Stimulated activated CD8-positive, alpha-beta memory T cell treated with anti-CD3 and anti-CD28 coated beads, Interleukin-7, amount 100 ng/mL, for 4 hours (primary cell): ENCODE results near the gene AMOTL1.

ENCODE experiments used
- DNase-seq, 2 donors: peaks; one replicate each; pipeline ENCODE4 v3.0.0-alpha.2; 2020; ENCODE audit warnings: low read depth in 2 of 2

Gene AMOTL1

DNA sequence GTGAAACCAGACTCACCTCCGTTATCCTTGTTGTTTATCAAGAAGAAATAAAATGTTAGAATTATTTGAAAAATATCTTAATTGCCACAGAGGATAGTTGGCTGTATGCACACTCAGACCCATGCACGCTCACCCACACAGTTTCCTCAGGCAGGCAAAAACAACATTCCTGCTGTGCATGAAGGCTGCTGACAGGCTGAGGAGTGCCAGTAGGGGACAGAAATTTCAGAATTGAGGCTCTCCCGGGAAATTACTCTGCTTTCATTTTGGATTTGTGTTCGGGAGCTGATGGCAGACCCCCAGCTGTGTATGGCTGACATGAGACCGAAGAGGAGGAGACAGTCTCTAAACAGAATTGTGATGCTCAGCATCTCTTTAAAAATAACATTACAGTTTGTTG is 87.5 kb downstream of the AMOTL1 start:
- DNase-seq: no peak

DNA sequence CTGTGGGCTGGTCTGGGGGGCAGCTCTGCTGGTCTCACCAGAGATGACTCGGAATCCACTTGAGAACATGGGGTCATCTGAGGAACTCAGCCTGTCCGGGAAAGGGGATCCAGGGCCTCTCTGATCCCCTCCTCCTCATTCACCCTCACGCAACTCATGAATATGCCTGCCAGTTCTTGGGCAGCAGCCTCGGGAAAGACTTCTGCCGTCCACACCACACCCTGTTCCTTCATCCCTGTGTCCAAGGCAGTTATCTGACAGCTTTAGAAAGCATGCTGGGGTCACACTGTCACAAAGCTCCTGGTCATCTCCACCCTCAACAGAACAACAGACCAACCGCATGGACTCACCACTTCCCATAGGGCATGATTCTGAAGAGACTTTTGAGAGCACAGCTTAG is 88.3 kb downstream of the AMOTL1 start:
- DNase-seq: no peak

DNA sequence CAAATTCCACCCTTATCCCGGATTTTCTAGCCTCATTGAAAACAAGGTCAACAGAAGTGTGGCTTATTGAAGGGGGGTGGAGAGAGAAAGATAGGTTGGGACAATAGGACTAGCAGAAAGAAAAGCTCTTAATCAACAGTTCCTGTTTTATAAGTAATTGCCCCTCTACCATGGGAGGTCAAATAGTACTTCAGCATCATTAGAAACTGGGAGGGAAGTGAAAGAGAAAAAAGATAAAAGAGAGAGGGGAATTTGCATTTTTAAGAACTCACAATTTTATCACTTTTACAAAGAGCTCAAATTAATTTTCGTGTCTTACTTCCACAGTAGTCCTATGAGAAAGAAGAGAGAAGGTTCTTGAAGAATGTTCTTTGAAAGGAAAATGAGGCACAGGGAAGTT is 89.2 kb downstream of the AMOTL1 start:
- DNase-seq: no peak

DNA sequence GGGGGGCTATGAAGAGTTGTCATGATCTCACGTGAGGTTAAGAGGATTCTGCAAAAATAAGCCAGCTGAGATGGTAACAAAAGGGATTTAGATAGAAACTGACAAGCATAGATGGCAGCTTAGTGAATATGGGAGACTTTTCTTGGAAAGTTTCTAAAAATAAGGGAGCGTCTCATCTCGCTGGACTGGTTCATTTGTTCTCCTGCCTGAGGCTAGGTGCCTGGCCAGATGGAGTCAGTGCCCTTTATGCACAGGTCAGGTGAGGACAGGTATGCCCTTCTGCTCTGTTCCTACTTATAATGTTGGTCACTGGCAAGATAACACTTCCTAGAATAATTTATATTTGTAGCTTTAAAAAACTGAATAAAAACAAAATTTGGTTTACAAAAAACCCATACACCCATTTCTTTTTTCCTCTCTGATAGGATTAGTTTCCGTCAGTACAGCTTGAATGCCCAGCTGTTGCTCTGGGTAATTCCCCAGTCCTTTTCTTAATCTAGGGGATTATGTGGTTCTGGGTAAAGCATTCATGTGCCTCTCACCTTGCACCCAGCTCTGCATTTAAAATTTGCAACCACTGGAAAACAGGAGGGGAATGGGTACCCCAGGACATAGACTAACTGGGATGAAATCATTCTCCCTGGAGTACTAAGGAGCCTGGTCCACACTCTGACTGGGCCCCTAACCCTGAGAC is 90.0 kb downstream of the AMOTL1 start:
- no peak for DNase-seq

DNA sequence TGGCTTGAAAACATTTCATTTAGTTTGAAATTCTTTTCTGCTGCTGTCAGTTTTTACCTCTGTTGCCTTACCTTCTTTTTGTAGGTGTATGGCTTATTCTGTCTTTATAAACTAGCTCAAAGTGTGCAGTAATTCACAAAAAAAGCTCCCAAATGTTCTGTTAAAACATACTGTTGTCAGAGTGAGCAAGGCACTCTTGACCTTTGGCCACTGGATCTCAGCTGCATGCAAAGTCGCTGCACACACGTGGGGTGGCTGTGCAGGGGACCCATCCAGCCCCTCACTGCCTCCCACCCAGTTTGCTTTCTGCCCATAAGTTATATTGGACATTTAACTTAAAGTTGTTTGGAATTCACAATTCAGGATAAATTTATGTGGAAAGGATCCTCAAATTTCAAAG is 92.2 kb downstream of the AMOTL1 start:
- no peak for DNase-seq

DNA sequence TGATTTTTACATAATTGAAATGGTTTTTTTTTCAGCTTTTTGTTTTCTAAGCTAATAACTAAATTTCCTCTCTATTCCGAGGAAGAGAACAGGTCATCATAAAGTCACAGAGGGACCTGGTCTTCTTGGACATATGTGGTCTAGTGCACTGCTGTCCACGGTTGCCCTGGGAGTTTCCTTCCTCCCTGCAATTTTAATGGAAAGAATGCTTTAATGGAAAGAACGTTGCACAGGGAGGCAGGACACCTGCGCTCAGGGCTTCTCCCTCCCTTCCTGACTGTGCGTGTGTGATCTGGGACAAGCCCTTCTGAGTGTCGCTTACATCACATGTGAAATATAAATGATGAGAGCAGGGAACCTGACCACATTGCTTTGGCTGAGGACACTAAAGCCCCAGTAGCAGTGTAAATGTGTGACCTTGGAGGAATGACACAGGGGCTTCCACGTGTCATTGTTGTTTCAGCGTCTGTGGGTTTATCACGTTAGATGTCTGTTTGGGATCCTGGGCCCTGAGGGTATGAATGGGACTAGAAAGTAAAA is 93.2 kb downstream of the AMOTL1 start:
- no peak for DNase-seq

DNA sequence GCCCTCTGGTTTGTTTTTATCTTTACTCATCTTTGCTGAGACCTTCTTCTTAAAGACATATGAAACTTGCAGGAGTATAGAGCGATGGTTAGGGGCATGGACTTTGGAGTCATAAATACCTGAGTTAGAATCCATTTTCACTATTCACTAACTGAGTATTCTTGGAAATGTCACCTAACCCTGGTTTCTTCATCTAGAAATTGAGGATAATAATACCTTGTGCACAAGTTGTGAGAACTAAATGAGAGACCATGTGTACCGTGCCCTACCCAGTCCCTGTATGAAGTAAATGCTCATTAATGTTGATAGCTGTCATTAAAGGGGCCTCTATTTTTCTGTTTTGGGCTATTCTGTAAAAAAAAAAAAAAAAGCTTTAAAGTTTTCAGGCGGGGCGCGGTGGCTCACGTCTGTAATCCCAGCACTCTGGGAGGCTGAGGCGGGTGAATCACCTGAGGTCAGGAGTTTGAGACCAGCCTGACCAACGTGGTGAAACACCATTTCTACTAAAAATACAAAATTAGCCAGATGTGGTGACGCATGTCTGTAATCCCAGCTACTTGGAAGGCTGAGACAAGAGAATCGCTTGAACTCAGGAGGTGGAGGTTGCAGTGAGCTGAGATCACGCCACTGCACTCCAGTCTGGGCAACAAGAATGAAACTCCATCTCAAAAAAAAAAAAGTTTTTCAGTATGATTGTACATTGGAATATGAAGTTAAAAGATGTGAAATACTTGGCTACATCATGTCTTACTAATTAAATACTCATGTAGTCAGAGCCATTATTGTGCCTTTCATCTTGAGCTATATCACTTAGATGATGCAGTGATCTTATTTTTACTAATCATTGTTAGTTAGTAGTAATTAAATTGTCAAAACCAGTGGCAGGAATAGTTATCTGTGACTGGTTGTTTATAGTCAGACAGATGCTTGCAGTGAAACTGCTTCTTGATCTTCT is 95.0 kb downstream of the AMOTL1 start:
- DNase-seq: no peak

DNA sequence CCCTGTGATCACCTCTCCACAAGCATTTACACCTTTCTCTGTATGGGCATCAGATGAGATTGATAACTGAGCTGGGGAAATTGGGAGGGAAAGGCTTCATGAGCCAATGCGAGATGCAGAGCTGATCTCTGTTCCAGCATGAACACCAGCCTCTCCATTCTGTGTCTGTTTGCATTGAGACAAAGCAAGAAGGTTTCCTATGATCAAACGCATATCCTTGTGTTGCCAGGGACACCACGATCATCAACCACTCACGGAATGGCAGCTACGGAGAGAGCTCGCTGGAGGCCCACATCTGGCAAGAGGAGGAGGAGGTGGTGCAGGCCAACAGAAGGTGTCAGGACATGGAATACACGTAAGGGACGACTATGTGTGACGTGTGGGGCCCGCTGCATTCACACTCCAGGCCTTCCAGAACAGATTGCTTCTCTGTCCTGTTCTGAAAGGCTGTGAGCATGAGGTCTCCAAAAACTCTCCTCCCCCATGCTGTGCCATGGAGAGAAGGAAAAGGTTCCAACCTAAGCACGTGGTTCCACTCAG is 96.4 kb downstream of the AMOTL1 start:
- DNase-seq: no peak

DNA sequence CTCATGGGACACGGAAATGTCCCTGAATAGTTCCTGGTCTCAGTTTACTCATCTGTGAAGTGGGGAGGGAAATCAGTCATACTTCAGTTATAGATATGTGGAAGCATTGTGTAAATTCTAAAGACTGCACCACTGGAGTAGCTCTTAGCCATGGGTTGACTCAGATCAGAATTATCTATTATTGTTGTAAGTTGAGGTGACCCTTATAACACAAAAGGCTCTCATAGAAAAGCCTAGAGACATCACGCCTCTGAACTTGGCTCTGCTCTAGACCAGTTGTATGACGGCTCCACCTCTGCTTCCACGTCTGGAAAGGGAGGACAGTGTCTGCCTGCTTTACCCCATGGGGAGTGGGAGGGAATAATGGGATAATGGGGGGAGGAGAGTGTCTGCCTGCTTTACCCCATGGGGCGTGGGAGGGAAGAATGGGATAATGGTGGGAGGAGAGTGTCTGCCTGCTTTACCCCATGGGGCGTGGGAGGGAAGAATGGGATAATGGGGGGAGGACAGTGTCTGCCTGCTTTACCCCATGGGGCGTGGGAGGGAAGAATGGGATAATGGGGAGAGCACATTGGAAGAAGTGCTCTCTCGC is 98.2 kb downstream of the AMOTL1 start:
- DNase-seq: no peak

DNA sequence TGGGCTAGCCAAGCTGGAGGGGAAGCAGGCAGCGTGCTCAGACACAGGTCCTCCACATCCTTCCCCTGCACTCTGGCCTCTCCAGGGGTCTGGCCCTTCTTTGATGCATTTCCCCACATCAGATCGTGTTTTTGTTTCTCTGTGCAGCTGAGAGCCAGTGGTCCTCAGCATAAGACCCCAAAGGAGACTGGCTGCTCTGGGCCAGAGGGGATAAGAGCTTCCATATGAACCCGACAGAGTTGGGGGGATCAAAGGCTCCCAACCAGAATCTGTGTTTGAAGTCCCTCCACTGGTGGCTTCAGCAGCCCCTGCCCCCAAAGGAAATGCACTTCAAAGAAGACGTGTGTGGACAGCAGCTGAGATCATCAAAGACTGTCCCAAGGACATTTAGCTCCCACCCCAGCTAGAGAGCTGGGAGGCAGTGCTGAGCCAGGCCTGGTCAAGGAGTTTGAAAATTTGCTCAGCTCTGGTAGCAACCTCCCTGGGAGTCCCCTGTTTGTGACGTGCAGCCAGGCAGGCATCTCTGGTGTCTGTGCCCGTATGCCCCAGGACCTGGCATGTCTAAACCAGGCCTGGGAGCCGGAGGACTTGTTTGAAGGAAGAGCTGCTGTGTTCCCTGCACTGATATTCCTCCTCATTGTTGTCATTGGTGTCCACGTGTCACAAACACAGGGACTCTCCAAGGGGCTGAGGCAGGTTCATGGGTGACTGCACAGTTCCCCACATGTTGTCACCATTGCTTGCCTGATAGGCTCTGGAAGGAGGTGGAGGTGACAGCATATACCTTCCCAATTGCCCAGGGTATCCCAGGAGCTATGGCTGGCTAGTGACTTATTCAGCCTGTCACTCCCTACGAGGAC is 99.0 kb downstream of the AMOTL1 start:
- no peak for DNase-seq

DNA sequence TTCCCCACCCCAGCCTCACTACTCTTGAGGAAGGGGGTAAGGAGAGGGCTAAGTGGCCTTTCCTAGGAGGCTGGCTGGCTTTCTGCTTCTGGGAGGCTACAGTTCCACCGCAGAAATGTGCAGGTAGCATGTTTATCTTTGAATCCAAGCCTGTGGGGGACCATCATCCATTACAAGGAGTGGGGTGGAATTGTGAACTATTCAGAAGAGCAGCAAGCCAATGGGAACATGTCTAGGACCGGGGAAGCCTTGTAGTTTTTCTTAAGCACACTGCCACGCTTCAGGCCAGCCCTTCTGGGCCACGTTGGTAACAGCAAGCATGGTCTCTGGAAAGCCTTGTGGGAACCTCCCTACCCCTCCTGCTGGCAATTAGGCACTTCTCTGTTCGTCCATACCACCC is 100.3 kb downstream of the AMOTL1 start:
- no peak for DNase-seq

DNA sequence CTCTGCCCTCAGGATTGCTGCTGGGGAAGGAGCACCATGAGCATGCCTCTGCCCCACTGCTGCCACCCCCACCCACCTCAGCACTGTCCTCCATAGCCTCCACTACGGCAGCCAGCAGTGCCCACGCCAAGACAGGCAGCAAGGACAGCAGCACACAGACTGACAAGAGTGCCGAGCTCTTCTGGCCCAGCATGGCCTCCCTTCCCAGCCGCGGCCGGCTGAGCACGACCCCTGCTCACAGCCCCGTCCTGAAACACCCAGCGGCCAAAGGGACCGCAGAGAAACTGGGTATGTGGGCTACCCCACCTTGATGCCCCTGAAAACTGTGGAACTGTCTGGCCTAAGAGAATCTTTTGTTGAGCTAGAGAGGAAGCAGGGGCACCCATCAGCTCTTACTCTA is 101.0 kb downstream of the AMOTL1 start:
- no peak for DNase-seq

DNA sequence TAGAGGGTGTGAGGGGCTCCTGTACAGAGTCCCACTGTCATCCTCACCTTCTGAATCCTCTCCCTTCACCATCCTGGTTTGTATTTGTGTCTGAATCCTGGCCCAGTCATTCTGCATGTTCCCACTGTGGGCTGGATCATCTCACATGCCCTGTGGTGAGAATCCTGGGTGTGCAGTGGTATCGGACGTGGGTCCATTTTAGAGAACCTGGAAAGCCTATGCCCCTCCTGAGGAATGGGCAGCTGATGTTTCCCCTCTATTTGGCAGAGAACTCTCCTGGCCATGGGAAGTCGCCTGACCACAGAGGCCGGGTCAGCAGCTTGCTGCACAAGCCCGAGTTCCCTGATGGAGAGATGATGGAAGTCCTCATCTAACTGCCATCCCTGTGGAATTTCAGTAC is 102.3 kb downstream of the AMOTL1 start:
- DNase-seq: no peak

DNA sequence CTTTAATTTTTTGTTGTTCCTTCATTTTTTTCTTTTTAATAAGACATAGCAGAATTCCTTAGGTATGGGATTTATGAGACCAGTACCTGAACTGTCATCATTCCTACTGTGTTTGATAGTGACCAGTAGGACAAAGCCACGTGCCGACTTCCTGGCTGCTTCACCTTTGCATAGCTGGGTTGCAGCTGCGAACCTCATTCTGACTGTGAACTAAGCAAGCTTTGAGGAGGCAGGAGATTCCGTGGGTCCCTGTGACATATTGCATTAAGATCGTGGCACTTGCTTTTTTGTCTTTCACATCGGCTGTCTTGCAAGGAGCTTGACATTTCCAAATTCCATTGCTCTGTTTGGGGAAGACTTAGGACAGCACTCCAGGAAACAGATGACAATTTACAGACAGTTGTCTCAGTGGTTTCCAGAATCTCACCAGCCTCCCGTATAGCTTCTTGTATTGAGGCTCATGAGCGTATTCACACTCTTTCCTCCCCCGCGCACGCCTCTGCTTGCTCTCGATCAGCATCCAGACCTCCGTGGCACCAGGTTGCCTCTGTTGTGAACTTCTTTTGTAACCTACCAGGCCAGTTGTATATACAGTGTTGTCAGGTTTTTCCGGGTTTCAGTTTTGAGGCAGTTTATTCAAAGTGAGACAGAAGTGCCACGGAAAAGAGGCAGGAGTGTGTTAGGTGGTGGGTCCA is 103.5 kb downstream of the AMOTL1 start:
- DNase-seq: no peak

DNA sequence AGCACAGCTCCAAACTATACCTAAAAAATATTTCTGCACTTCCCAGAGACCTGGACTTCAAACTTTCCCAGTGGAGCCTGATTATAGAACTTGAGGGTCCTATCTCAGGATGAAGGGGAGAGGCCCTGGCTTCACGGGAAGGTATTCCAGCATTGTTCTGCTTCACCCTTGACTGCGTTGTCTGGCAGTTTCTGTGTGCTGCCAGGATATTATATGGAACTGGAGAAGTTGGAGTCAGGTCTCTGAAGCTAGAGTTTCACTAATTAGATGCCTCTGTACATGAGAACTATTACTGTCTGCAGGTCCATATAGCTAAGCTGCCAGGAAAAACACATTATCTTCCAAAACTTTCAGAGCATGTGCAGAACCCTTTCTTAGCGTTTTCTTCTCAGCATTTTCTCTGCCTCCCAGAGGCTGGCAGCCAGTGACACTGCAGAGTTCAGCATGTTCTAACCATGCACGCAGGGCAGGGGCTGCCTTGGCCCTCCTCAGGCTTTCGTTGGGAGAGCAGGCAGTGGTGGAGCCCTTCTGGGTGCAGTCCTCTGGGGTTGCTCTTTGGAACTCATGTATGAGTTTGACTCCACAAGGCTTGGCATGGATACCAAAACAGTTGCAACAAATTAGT is 105.9 kb downstream of the AMOTL1 start:
- no peak for DNase-seq

DNA sequence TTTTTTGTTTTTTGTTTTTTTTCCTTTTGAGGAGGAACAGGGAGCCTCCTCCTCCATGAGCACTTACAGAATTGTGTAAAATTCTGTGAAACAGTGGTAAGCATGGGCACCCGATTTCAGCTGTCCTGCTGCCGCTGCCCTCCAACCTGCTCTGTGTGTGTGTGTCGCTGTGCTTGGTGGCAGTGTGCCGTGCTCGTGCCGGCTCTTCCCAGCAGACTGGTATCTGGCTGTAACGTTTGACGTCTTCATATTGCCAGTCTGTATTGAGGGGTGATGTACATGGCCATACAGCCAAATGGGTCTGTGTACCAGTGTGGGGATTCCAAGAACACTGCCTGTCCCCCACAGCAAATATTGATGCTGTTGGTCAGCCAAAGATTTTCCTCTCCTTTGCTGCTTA is 108.1 kb downstream of the AMOTL1 start:
- DNase-seq: no peak

DNA sequence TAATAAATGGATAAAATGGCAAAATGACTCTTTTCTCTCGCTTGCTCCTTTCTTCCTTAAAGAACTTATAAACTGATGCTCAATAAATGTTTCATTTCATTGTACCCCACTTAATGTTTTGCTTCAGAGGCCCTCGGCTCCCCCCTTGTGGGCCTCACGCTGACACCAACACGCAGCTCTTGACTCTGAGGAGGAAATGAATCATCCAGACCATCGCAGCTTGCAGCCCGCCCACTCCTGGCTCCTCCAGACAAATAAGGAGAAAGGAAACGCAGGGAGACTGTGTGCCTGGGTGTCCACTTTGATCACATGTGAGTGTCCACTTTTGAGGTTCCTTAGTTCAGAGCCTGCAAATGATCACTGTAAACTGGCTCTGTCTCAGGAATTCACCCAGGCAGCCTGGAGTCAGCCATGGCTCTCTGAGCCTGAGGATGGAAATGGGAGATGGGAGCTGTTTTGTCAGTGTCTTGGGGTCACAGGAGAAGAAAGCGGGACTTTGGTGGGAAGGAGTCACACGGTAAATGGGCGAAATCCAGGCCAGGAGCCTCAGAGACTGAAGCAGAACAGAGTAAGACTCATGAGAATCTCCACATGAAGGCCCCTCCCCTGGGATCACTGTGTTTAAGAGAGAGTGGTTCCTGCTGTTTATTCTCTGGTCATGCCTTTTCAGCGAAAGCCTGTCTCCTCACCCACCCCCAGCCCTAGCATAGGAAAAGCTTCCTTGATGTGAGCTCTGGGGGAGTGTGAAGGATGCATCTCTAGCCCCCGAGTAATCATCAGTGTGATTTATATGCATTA is 108.7 kb downstream of the AMOTL1 start:
- peak; percentile 40 to 45 for DNase-seq

DNA sequence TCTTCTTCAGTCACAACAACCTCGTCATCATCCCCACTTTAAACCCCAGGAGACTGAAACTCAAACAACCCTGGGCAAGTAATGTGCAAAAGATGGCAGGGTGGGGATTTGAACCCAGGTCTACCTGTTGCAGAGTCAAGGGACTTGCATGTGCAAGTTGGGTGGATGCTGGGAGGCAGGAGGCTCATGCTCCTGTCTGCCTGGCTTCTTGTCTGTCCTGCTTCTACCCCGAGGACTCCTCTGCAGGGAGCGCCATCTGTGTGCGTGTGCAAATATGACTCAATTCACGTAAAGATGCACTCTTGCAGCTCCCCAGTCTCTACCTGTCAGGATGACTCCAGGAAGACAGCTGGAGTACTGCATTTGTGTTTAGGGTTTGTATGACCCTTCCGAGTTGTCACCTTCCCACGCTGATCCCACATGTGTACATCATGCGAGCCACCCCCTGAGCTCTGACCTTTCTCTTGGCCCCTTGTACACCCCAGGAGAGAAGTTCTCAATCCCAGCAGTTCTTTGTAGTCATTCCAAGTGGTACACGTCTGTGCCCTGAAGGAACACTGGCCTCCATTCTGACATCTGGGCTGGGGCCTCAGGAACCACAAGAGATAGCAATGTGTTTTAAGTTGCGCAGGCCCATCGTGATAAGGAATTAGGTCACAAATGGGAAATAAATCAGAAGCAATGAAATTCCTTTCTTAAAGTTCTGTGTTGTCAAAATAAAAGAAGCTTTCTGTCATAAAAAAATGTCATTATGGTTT is 109.5 kb downstream of the AMOTL1 start:
- DNase-seq: no peak

DNA sequence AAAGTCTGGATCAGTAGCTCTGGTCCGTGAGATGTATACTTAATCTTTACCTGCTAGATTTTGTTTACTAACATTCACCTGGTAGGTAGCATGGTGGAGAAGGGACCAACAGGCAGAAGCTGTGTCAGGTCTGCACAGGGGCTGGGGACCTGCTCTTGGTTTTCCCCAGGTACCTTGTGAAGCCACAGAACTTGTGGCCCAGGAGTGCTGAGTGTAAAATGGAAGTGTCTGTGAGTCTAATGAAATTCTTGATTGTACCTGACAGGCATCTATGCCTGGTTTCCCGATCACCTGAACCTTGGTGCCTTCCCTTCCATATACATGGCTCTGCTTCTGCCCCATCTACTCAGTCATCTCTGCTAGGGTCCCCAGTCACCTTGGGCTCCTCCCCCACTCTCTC is 110.8 kb downstream of the AMOTL1 start:
- no peak for DNase-seq
